Mucosa of rectum (tissue), 2 donors: ENCODE data around the gene TOMM34.

Experiments
- H3K27ac ChIP-seq, 2 donors: one replicate each; pipeline ENCODE4 v1.7.0; 2013; ENCODE audit warnings: inconsistent platforms in 2 of 2, low read depth in 2 of 2, low read length in 2 of 2
- H3K27me3 ChIP-seq, 2 donors: one replicate each; pipeline ENCODE4 v1.7.0; 2013; ENCODE audit warnings: low read length in 2 of 2; ENCODE audit not compliant: control insufficient read depth in 2 of 2, insufficient read depth in 2 of 2
- H3K36me3 ChIP-seq, 2 donors: one replicate each; pipeline ENCODE4 v1.7.0; 2013; ENCODE audit warnings: low read length in 2 of 2; ENCODE audit not compliant: control insufficient read depth in 2 of 2, insufficient read depth in 2 of 2
- H3K4me1 ChIP-seq, 2 donors: one replicate each; pipeline ENCODE4 v1.7.0; 2013; ENCODE audit warnings: low read length in 2 of 2, mild to moderate bottlenecking in 1 of 2; ENCODE audit not compliant: control insufficient read depth in 2 of 2, insufficient read depth in 2 of 2
- H3K4me3 ChIP-seq, 2 donors: one replicate each; pipeline ENCODE4 v1.7.0; 2013; ENCODE audit warnings: low read length in 2 of 2
- H3K9ac ChIP-seq, 2 donors: one replicate each; pipeline ENCODE4 v1.7.0; 2013; ENCODE audit warnings: low read length in 2 of 2, low read depth in 1 of 2, mild to moderate bottlenecking in 1 of 2
- H3K9me3 ChIP-seq, 2 donors: one replicate each; pipeline ENCODE4 v1.7.0; 2013; ENCODE audit warnings: low read length in 2 of 2; ENCODE audit not compliant: control insufficient read depth in 2 of 2
- donor health status: healthy.
- donor health status: Normal muscosa, but diverticular disease.

TOMM34 gene

DNA sequence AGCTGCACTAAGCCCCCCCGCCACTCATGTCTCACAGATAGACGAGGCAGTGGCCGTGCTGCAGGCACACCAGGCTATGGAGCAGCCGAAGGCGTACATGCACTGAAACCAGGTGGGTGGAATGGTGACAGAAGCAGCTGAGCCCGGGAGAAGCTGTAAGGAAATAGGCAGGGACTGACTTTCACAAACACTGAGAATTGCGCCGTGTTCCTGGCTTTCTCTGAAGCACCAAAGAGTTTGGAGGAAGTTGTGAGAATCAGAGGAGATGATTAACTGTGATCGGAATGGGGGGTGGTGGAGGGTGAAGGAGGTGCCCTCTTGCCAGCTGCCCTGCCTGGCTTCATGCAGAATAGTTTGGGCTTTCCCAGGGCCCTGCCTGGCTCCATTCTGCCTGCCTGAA is 21.6 kb downstream of the TOMM34 start:
- no peak overlapping the region for H3K27ac ChIP-seq
- no peaks in the 10 kb centered on the region for H3K27me3 ChIP-seq
- no peak overlapping the region for H3K9ac ChIP-seq
- no peak overlapping the region for H3K4me3 ChIP-seq
- H3K4me1 ChIP-seq: no peaks in the 10 kb centered on the region
- peaks cover 22 to 40% of the 10 kb centered on the region in 2 donors for H3K36me3 ChIP-seq
- H3K9me3 ChIP-seq: no peaks in the 10 kb centered on the region

DNA sequence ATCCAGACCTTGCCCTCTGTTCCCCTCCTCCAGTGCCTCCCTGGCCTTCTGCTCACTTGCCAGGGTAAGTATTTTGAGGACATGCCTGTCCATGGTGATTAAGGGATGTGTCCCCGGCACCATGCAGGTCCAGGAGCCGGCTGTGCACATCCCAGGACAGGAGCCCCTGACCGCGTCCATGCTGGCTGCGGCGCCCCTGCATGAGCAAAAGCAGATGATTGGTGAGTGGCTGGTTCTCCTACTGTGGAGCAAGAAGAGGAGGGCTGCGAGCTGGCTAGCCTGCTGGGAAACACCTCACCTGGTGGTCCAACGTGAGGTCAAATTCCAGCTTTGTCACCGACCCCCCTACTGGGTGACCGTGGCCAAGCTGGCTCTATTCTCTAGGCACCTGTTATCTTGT is 23.7 kb downstream of the TOMM34 start:
- H3K27ac ChIP-seq: no peak overlapping the region
- no peak overlapping the region for H3K4me3 ChIP-seq
- no peak overlapping the region for H3K9ac ChIP-seq
- no peaks in the 10 kb centered on the region for H3K27me3 ChIP-seq
- no peaks in the 10 kb centered on the region for H3K9me3 ChIP-seq
- H3K36me3 ChIP-seq: peaks cover 9 to 26% of the 10 kb centered on the region in 2 donors
- H3K4me1 ChIP-seq: no peaks in the 10 kb centered on the region

DNA sequence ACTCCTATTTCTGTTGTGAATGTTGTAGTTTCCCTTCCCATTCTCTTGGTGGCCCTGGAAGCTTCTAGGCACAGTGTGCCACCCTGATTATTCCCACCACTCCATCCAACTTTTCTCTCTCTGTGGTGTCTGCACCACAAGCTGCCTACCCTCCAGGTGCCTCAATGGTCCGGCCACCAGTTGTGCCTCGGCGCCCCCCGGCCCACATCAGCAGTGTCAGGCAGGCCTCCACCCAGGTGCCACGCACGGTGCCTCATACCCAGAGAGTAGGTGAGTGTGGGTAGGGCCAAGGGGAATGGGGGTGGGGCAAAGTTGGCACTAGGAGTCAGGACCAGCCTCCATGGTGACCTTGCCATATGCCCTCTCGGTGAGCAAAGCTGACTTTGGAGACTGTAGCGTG is 27.3 kb downstream of the TOMM34 start:
- H3K27me3 ChIP-seq: no peaks in the 10 kb centered on the region
- no peaks in the 10 kb centered on the region for H3K9me3 ChIP-seq
- no peak overlapping the region for H3K27ac ChIP-seq
- H3K4me1 ChIP-seq: no peaks in the 10 kb centered on the region
- no peak overlapping the region for H3K4me3 ChIP-seq
- peaks cover 6 to 11% of the 10 kb centered on the region in 2 donors for H3K36me3 ChIP-seq
- no peak overlapping the region for H3K9ac ChIP-seq

DNA sequence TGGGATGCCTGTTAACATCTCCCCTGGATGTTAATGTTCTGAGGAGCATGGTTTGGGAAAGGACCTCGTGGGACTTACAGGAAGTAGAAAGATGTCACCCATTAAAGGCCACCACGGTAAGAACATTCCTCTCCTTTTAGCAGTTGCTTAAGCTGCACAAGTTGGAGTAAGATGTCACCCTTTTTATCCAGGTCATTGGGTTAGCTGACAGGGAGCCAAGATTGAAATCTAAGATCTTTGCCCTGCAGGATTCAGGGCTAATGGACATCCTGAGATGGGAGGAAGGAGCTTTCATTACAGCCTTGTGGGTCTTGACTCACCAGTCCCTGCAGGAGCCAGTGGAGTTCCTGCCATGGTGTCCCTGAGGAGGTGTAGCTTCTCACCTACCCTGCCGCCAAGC is 28.3 kb downstream of the TOMM34 start:
- Histone ChIP-seq H3K4me1 (no peaks in the 10 kb centered on the region), H3K9me3 (no peaks in the 10 kb centered on the region), H3K36me3 (peaks cover 4 to 10% of the 10 kb centered on the region in 2 donors), H3K27me3 (no peaks in the 10 kb centered on the region), H3K4me3 (no peak overlapping the region), H3K27ac (no peak overlapping the region), H3K9ac (no peak overlapping the region)

DNA sequence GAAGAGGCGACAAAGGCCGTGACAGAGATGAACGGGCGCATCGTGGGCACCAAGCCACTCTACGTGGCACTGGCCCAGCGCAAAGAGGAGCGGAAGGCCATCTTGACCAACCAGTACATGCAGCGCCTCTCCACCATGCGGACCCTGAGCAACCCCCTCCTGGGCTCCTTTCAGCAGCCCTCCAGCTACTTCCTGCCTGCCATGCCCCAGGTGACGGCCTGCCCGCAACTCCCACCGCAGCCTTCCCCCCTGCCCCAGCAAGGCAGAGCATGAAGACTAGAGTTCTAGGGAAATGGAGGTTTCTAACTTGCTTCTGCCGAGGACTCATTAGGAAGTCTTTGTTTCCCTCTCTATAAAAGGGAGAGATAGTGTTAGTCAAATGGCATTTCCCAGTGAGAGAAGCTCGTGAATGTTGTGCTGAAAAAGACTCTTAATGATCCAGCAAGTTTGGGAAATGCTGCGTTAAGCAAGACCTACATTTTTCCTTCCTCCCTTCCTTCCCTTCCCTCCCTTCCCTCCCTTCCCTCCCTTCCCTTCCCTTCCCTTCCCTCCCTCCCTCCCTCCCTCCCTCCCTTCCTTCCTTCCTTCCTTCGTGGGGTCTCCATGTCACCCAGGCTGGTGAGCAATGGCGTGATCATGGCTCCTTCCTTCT is 29.6 kb downstream of the TOMM34 start:
- Histone ChIP-seq H3K4me1 (no peaks in the 10 kb centered on the region), H3K36me3 (peaks cover 0 to 5% of the 10 kb centered on the region in 2 donors), H3K4me3 (no peak overlapping the region), H3K9ac (no peak overlapping the region), H3K9me3 (no peaks in the 10 kb centered on the region), H3K27me3 (no peaks in the 10 kb centered on the region), H3K27ac (no peak overlapping the region)

DNA sequence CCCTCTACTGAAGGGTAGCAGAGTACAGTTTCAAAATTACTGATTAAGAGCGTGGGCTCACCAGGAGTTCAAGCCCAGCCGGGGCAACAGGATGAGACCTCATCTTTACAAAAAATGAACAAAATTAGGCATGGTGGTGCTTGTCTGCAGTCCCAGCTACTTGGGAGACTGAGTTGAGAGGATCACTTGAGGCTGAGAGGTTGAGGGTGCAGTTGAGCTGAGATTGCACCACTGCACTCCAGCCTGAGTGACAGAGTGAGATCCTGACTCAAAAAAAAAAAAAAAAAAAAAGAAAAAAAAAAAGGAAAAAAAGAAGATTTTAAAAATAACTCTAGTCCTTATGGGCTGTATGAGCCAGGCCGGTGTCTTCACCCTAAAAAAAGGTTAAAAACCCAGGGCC is 31.6 kb downstream of the TOMM34 start:
- H3K27ac ChIP-seq: no peak overlapping the region
- H3K27me3 ChIP-seq: no peaks in the 10 kb centered on the region
- no peaks in the 10 kb centered on the region for H3K9me3 ChIP-seq
- H3K4me3 ChIP-seq: no peak overlapping the region
- H3K36me3 ChIP-seq: peaks cover 0 to 7% of the 10 kb centered on the region in 2 donors
- H3K9ac ChIP-seq: no peak overlapping the region
- no peaks in the 10 kb centered on the region for H3K4me1 ChIP-seq

DNA sequence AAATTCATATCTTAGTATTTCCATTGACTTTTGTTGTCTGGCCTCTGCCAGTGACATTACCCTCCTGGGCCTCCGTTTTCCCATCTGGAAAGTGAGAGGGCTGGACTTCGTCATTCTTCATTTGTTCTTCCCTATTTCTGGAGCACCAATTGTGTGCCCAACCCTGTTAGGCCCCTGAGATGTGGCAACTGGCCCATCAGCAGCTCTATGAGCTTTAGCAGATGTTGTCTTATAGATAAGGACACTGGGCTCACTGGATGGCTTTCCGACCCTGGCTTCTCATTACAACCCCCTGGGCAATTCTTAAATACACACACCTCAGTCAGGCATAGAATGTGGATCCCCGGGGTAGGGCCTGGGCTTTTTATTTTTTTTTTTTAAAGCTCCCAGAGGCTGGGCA is 35.7 kb downstream of the TOMM34 start:
- Histone ChIP-seq H3K9me3 (no peaks in the 10 kb centered on the region), H3K4me3 (no peak overlapping the region), H3K9ac (no peak overlapping the region), H3K27ac (no peak overlapping the region), H3K4me1 (no peaks in the 10 kb centered on the region), H3K36me3 (peaks cover 0 to 5% of the 10 kb centered on the region in 2 donors), H3K27me3 (no peaks in the 10 kb centered on the region)

DNA sequence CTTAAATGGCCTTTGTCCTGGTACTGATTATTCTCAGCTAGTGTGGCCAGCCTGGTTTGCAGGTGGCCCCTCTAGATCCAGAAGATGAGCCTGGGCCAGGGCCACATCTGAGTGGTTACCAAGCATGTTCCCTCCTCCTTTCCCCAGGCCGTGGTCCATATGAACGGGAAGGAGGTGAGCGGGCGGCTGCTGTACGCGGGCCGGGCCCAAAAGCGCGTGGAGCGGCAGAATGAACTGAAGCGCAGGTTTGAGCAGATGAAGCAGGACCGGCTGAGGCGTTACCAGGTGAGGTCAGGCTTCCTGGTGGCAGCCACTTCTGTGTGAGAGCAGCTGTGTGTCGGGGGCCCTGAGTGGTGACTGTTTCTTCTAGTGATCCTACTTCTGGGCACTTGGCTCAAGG is 38.8 kb downstream of the TOMM34 start:
- H3K9ac ChIP-seq: no peak overlapping the region
- H3K4me1 ChIP-seq: no peaks in the 10 kb centered on the region
- H3K36me3 ChIP-seq: peaks cover 0 to 5% of the 10 kb centered on the region in 2 donors
- H3K27me3 ChIP-seq: no peaks in the 10 kb centered on the region
- no peak overlapping the region for H3K4me3 ChIP-seq
- H3K9me3 ChIP-seq: no peaks in the 10 kb centered on the region
- H3K27ac ChIP-seq: no peak overlapping the region

DNA sequence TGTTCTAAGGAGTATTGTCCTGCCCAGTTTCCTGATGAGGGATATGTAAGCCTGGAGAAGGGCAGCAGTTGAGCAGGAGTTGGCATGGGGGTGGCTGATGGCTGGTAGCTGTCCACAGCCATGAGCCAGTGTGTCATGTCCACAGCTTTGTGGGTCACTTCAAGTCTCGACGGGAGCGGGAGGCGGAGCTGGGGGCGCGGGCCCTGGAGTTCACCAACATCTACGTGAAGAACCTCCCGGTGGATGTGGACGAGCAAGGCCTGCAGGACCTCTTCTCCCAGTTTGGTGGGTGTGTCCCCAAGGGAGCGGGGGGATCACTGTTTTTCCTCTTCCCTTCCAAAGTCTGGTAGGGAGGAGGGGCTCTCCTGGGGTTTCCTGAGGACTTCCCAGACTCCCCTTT is 41.4 kb downstream of the TOMM34 start:
- H3K9me3 ChIP-seq: no peaks in the 10 kb centered on the region
- peaks cover 0 to 3% of the 10 kb centered on the region in 2 donors for H3K36me3 ChIP-seq
- no peaks in the 10 kb centered on the region for H3K27me3 ChIP-seq
- no peaks in the 10 kb centered on the region for H3K4me1 ChIP-seq
- no peak overlapping the region for H3K9ac ChIP-seq
- no peak overlapping the region for H3K4me3 ChIP-seq
- no peak overlapping the region for H3K27ac ChIP-seq

DNA sequence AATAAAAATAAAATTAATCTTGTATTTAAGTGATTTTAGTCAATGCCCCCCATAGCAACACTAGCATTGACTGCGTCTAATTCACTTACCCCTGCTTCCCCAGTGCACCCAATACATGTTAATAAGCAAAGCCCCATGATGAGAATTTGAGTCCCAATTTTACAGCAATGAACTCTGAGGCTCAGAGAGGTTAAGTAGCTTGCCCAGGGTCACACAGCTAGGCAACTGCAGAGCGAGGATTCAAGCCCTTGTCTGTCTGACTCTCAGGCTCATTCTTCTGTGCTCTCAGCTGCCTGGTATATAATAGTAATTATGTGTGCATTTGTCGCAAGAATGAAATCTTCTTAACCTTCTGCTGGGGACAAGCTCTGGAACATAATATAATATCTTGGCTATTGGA is 41.9 kb downstream of the TOMM34 start:
- no peak overlapping the region for H3K9ac ChIP-seq

DNA sequence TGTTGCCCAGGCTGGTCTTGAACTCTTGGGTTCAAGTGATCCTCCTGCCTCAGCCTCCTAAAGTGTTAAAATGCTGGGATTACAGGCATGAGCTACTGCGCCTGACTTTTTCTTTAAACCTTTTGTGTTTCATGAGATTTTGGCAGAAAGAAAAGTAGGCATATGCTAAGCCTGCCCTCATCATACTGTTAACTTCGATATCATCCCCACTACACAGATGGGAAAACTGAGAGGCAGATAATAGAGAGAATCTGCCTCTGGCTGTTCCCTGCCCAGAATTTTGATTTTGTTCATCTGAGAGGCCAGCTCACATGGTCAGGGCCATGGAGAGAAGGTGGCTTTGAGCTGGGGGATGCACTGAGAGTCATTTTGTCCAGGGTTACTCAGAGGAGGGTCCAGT is 42.8 kb downstream of the TOMM34 start:
- Histone ChIP-seq H3K9ac (no peak overlapping the region), H3K4me3 (no peak overlapping the region), H3K36me3 (no peaks in the 10 kb centered on the region), H3K4me1 (no peaks in the 10 kb centered on the region), H3K27me3 (no peaks in the 10 kb centered on the region), H3K9me3 (no peaks in the 10 kb centered on the region), H3K27ac (no peak overlapping the region)

More for the DNA sequence above, 41.9 kb downstream of the TOMM34 start:
- H3K4me1 ChIP-seq: no peaks in the 10 kb centered on the region
- no peaks in the 10 kb centered on the region for H3K27me3 ChIP-seq
- no peak overlapping the region for H3K4me3 ChIP-seq
- H3K36me3 ChIP-seq: peaks cover 0 to 3% of the 10 kb centered on the region in 2 donors
- no peak overlapping the region for H3K27ac ChIP-seq
- H3K9me3 ChIP-seq: no peaks in the 10 kb centered on the region
